DLD1 (cell line): Measurements from ENCODE around the gene LRRC37B.
"Not testable (repeated sequence)": the region's sequence is repeated elsewhere in the genome, so short reads cannot be mapped to it uniquely, and the experiment has no call there.

Experiments used
- in situ Hi-C: cut with HindIII; loops from 2 replicates; pipeline ENCODE4 v1.10.0; 2017; ENCODE audit warnings: low sequenced_read_pairs

The LRRC37B gene

GRCh38 chr17:32086833-32087232 lies 79.7 kb downstream of the LRRC37B start:
- in situ Hi-C loops = not testable (repeated sequence)

GRCh38 chr17:32092062-32092461 lies 84.9 kb downstream of the LRRC37B start:
- in situ Hi-C loops = not testable (repeated sequence)

- in situ Hi-C loops = no loop called here
These were observed 92.5 kb downstream of the LRRC37B start for GRCh38 chr17:32099686-32100085.

GRCh38 chr17:32100323-32100722 lies 93.1 kb downstream of the LRRC37B start:
- in situ Hi-C loops = not testable (repeated sequence)

GRCh38 chr17:32100971-32101631 lies 93.9 kb downstream of the LRRC37B start:
- in situ Hi-C loops = no loop called here

GRCh38 chr17:32102172-32102571 lies 95.0 kb downstream of the LRRC37B start:
- in situ Hi-C loops = no loop called here

- in situ Hi-C loops = no loop called here
These were observed 95.5 kb downstream of the LRRC37B start for GRCh38 chr17:32102646-32103186.
